Right renal cortex interstitium (tissue), 3 donors: ENCODE data around the gene ZNF142. TPM values are rescaled to one million over a fixed set of nuclear protein-coding genes. Genes with fewer than 3 reads are reported as not detected.

Experiments used
- DNase-seq, 3 donors: peaks; one replicate each; pipeline ENCODE4 v3.0.0-alpha.2; 2013; ENCODE audit warnings: low read depth in 3 of 3, low spot score in 2 of 3
- polyA plus RNA-seq, 3 donors: library from polyadenylated mRNA; unstranded; fragments of 120-200 nt; gene quantifications; one replicate each; pipeline ENCODE4 v1.2.1, GENCODE V29; 2013; ENCODE audit not compliant: insufficient read length in 3 of 3

The ZNF142 gene
- polyA plus RNA-seq = 10 to 100 TPM; 13.9 to 16.3 (median 16.1) TPM

- DNase-seq = peak; percentile 70 to 79 (median 70)
These were observed at the start of gene ZNF142, which contains the start of gene BCS1L for GRCh38 chr2:218659258-218659987. TSS of gene ZNF142 (minus strand) at chr2:218659623. CDS start at chr2:218656429, 3,194 bp downstream. TSS of gene BCS1L (plus strand) at chr2:218659683. CDS start at chr2:218660988, 1,305 bp downstream.

GRCh38 chr2:218708086-218708485, 48.7 kb upstream of the ZNF142 start:
- DNase-seq = no peak

- no peak for DNase-seq
These were observed 43.9 kb upstream of the ZNF142 start for GRCh38 chr2:218703341-218703740.

GRCh38 chr2:218701806-218702205, 42.4 kb upstream of the ZNF142 start:
- no peak for DNase-seq

GRCh38 chr2:218698885-218699284, 39.5 kb upstream of the ZNF142 start:
- DNase-seq = no peak

- DNase-seq = no peak
These were observed 35.2 kb upstream of the ZNF142 start for GRCh38 chr2:218694405-218695145.

- DNase-seq = no peak
These were observed 31.8 kb upstream of the ZNF142 start for GRCh38 chr2:218691234-218691633.

GRCh38 chr2:218687400-218688060, 28.1 kb upstream of the ZNF142 start:
- DNase-seq = peak in 1 of 3 donors; percentile 35

- no peak for DNase-seq
These were observed 20.6 kb upstream of the ZNF142 start for GRCh38 chr2:218680061-218680460.

- no peak for DNase-seq
These were observed 19.7 kb upstream of the ZNF142 start for GRCh38 chr2:218679119-218679518.

GRCh38 chr2:218671654-218672566, 12.5 kb upstream of the ZNF142 start, which contains the start of the genes RNF25 and STK36:
TSS of gene RNF25 (minus strand) at chr2:218672002. CDS start at chr2:218671970, 32 bp downstream.
TSS of gene STK36 (plus strand) at chr2:218672086. CDS start at chr2:218672830, 744 bp downstream.
- peak; percentile 71 to 82 (median 76) for DNase-seq

GRCh38 chr2:218671097-218671653, 11.8 kb upstream of the ZNF142 start:
- no peak for DNase-seq

- no peak for DNase-seq
These were observed 5.2 kb upstream of the ZNF142 start for GRCh38 chr2:218664653-218665052.

GRCh38 chr2:218663901-218664300, 4.5 kb upstream of the ZNF142 start:
- DNase-seq = no peak

GRCh38 chr2:218662827-218663226, 3.4 kb upstream of the ZNF142 start:
- DNase-seq = no peak

GRCh38 chr2:218662377-218662776, 3.0 kb upstream of the ZNF142 start:
- no peak for DNase-seq

- no peak for DNase-seq
These were observed 550 bp upstream of the ZNF142 start for GRCh38 chr2:218659988-218660358.

- DNase-seq = peak in 1 of 3 donors; percentile 1
These were observed 659 bp downstream of the ZNF142 start for GRCh38 chr2:218658671-218659257.

GRCh38 chr2:218655751-218656150, 3.7 kb downstream of the ZNF142 start:
- no peak for DNase-seq

GRCh38 chr2:218648787-218649100, 10.7 kb downstream of the ZNF142 start:
- no peak for DNase-seq
